ENCODE data around the gene BMPER.

The BMPER gene

GRCh38 chr7:33970536-33970935, 65.2 kb downstream of the BMPER start:
- TF ChIP-seq, protein P1, sequence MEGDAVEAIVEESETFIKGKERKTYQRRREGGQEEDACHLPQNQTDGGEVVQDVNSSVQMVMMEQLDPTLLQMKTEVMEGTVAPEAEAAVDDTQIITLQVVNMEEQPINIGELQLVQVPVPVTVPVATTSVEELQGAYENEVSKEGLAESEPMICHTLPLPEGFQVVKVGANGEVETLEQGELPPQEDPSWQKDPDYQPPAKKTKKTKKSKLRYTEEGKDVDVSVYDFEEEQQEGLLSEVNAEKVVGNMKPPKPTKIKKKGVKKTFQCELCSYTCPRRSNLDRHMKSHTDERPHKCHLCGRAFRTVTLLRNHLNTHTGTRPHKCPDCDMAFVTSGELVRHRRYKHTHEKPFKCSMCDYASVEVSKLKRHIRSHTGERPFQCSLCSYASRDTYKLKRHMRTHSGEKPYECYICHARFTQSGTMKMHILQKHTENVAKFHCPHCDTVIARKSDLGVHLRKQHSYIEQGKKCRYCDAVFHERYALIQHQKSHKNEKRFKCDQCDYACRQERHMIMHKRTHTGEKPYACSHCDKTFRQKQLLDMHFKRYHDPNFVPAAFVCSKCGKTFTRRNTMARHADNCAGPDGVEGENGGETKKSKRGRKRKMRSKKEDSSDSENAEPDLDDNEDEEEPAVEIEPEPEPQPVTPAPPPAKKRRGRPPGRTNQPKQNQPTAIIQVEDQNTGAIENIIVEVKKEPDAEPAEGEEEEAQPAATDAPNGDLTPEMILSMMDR (IDR thresholded peaks at IDR 0.05; ENCODE audit: extremely low read depth, missing control alignments), result no peak
- no peak for DNase-seq (ENCODE audit: low spot score)

DNA sequence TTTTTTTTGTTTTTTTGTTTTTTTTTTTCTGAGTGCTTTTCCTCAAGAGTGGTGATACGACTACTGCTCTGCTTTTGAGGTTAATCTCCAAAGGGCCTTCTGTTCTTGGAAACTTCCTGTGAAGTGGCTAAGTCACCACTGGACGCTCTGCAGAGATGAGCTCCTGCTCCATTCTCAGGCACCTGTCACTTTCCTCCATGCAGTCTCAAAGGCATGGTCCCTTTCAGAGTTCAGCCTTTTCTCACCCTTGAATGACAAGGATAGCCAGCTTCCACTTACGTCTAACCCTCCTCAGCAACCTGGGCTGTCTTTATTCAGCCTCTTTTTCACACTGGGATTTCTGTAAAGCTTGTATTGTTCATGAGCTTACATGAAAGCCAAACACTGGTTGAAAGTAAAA, 65.8 kb downstream of the BMPER start:
- no peak for DNase-seq (ENCODE audit: low spot score)
- TF ChIP-seq, protein P1 (IDR thresholded peaks at IDR 0.05; ENCODE audit: extremely low read depth, missing control alignments), result no peak

GRCh38 chr7:33973231-33974015, 68.1 kb downstream of the BMPER start:
- DNase-seq (ENCODE audit: low spot score), result no peak
- TF ChIP-seq, protein P1 (IDR thresholded peaks at IDR 0.05; ENCODE audit: extremely low read depth, missing control alignments), result no peak

DNA sequence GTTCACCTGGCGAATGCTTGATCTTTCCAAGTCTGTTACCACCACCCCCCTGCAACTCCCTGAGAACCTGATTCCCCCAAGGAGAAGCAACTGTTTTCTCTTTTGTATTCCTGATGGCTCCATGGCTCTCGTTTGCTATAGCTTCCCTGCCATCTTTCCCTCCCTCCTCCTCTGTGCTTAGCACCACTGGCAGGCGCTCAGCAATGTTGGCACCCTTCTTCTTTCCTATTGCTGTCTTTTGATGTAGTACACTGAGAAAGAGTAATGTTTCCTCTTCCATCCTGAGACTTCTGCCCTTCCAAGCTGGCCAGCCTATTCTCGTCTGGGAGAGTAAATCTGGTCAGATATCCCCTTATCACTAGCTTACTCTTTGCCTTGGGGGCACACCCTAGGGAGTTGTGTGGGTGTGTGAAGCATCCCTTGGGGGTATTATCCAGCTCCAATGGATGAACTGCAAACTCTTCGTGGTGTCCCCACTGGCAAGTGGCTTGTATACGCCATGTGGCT, 74.0 kb downstream of the BMPER start:
- TF ChIP-seq, protein P1 (IDR thresholded peaks at IDR 0.05; ENCODE audit: extremely low read depth, missing control alignments), result no peak
- DNase-seq (ENCODE audit: low spot score), result no peak

DNA sequence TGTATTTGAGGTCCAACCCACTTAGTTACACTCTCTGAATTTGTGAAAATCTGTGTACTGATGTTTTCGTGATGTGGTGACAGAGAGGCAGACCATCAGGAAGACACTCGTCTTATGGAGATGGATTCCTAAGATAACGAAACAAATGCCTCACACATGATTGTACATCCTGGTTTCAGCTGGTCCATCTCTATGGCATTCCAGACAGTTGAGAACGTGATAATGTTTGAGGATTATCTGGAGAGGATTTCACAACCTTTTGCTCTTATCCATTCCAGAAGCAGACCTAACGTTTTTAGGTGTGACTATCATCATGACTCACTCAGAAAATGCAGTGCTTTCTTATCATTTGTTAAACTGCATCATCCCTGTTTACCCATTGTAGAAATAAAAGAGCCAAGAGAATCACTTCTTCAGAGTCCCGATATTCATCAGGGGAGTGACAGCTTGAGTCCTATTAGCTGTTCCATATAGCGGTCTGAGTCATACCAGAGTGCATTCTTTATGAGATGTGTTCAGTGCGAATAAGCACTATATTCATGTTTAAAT, 74.5 kb downstream of the BMPER start:
- TF ChIP-seq, protein P1 (IDR thresholded peaks at IDR 0.05; ENCODE audit: extremely low read depth, missing control alignments), result no peak
- DNase-seq (ENCODE audit: low spot score), result no peak

DNA sequence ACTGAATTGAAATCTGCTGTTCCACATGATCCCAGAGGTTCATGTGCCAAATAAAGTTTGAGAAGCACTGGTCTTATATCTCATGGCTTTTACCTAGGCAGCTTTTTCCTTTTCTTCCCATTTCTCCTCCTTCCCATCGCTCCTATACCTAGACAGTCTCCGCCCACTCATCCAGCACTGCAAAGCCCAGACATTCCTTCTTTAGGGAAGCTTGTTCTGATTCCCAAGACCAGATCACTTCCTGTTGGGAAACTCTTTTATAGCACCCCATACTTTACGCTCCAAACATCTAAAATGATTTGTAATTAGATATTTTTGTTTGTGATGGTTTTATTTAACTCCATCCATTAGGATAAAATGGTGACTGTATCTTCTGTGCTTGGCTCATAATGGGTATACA, 75.9 kb downstream of the BMPER start:
- DNase-seq (ENCODE audit: low spot score), result no peak
- TF ChIP-seq, protein P1 (IDR thresholded peaks at IDR 0.05; ENCODE audit: extremely low read depth, missing control alignments), result no peak

DNA sequence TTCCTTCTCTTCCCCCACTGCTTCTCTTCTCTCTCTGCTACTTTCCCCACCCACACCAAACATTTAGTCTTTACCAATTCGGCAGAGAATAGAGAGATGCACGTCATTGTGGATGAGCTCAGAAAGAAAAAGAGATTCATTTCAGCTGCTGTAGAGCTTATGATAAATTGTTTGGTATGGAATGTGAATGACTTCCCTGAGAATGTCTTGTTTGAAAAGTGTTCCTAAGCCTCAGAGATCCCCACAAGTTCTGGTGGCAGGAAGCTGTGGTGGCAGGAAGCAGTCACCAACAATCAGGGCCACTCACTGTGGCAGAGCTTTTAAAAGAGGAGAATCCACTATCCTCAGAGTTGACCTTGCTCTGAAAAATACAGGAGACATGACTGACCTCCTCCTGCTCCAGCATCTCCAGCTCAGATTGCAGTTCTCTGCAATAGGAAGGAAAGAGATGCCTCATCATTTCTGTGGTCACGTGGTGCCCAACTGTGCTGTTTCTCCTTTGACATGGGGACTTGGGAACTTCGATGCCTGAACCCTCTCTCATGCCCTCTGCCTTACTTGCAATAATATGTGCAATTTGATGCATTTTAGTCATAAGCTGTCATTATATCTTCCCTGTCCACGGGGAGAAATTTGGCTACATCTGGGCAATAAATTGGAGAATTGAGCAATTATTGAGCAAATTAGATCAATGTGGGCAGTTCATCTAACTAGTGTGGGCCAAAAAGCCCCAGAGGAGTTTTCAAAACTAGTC, 76.5 kb downstream of the BMPER start:
- no peak for DNase-seq (ENCODE audit: low spot score)
- TF ChIP-seq, protein P1 (IDR thresholded peaks at IDR 0.05; ENCODE audit: extremely low read depth, missing control alignments), result no peak

Data from GM20000 (cell line).